Spinal cord (tissue), 10 donors: ENCODE results near the gene IL25. TPM values are rescaled to one million over a fixed set of nuclear protein-coding genes. Genes with fewer than 3 reads are reported as not detected.
"Not testable (repeated sequence)": the region's sequence is repeated elsewhere in the genome, so short reads cannot be mapped to it uniquely, and the experiment has no call there.

Experiments used
- DNase-seq, 6 donors: peaks; one replicate each; pipeline versions ENCODE4 v3.0.0 to v3.0.0-alpha.2; 2013 to 2015; ENCODE audit warnings: low spot score in 6 of 6, low read depth in 4 of 6
- H3K27ac ChIP-seq: one replicate; pipeline ENCODE4 v1.5.1; 2013; ENCODE audit warnings: low read depth, low read length, control low read depth
- H3K27me3 ChIP-seq: one replicate; pipeline ENCODE4 v1.6.1; 2013; ENCODE audit warnings: low read length; ENCODE audit not compliant: control insufficient read depth, insufficient read depth
- H3K36me3 ChIP-seq: one replicate; pipeline ENCODE4 v1.6.1; 2013; ENCODE audit warnings: low read length; ENCODE audit not compliant: control insufficient read depth, insufficient read depth
- H3K4me1 ChIP-seq: one replicate; pipeline ENCODE4 v1.6.1; 2013; ENCODE audit warnings: low read length; ENCODE audit not compliant: control insufficient read depth, insufficient read depth
- H3K4me3 ChIP-seq: one replicate; pipeline ENCODE4 v1.5.1; 2013; ENCODE audit warnings: low read depth, low read length, control low read depth
- H3K9me3 ChIP-seq: one replicate; pipeline ENCODE4 v1.6.1; 2013; ENCODE audit warnings: low read length; ENCODE audit not compliant: control insufficient read depth, insufficient read depth
- WGBS: methylation state at CpG from one replicate; pipeline ENCODE4 v1.1.5; 2013; ENCODE audit warnings: missing lambda C conversion rate; ENCODE audit not compliant: insufficient coverage; 5-methylcytosine and 5-hydroxymethylcytosine counted together
- polyA plus RNA-seq, 2 donors: library from polyadenylated mRNA; unstranded; fragments of 120-200 nt; gene quantifications; one replicate each; pipeline ENCODE4 v1.2.1, GENCODE V29; 2013; ENCODE audit not compliant: insufficient read length in 2 of 2
- total RNA-seq, 2 donors: library from RNA; depleted of rRNA in 1 of 2; stranded (reverse); fragments of 120-200 nt in 1 of 2; fragments of >200 nt in 1 of 2; gene quantifications; one replicate each; pipeline versions ENCODE4 v1.2.3 to v1.2.4, GENCODE V29; 2013 to 2014
- donor health status: healthy.

IL25 gene
- total and polyA plus RNA-seq, 4 donors = not detected

GRCh38 chr14:23414254-23414653 lies 41.6 kb downstream of the IL25 start:
- Histone ChIP-seq H3K27me3 (no peaks in the 10 kb centered on the region), H3K4me1 (peaks cover 9% of the 10 kb centered on the region), H3K9me3 (no peaks in the 10 kb centered on the region), H3K4me3 (no peak overlapping the region), H3K36me3 (peaks cover 18% of the 10 kb centered on the region), H3K27ac (no peak overlapping the region)
- 79% methylated on average over 3 of the region's 3 CpGs for WGBS
- DNase-seq = no peak

GRCh38 chr14:23414906-23415820 lies 42.6 kb downstream of the IL25 start:
- Histone ChIP-seq H3K27ac (no peak overlapping the region), H3K4me3 (no peak overlapping the region), H3K36me3 (peaks cover 23% of the 10 kb centered on the region), H3K4me1 (peaks cover 9% of the 10 kb centered on the region), H3K27me3 (no peaks in the 10 kb centered on the region), H3K9me3 (no peaks in the 10 kb centered on the region)
- WGBS = 96% methylated on average over 36 of the region's 39 CpGs
- DNase-seq = no peak

GRCh38 chr14:23415821-23416778 lies 43.5 kb downstream of the IL25 start:
- Histone ChIP-seq H3K9me3 (no peaks in the 10 kb centered on the region), H3K4me3 (no peak overlapping the region), H3K4me1 (peaks cover 9% of the 10 kb centered on the region), H3K36me3 (peaks cover 23% of the 10 kb centered on the region), H3K27me3 (no peaks in the 10 kb centered on the region), H3K27ac (no peak overlapping the region)
- DNase-seq = peak in 1 of 6 donors; percentile 70
- WGBS = 75% methylated on average over 18 of the region's 21 CpGs

- 95% methylated on average over 10 of the region's 11 CpGs for WGBS
- H3K27ac ChIP-seq = no peak overlapping the region
- H3K36me3 ChIP-seq = peaks cover 23% of the 10 kb centered on the region
Observed at GRCh38 chr14:23416801-23417200, 44.2 kb downstream of the IL25 start.

GRCh38 chr14:23417269-23417668 lies 44.7 kb downstream of the IL25 start:
- not testable (repeated sequence) for H3K9me3 ChIP-seq, H3K4me1 ChIP-seq, DNase-seq, H3K27me3 ChIP-seq, H3K27ac ChIP-seq, H3K4me3 ChIP-seq
- 95% methylated on average over 10 of the region's 12 CpGs for WGBS
- peaks cover 23% of the 10 kb centered on the region for H3K36me3 ChIP-seq

More at GRCh38 chr14:23416801-23417200, 44.2 kb downstream of the IL25 start:
- no peaks in the 10 kb centered on the region for H3K27me3 ChIP-seq
- no peaks in the 10 kb centered on the region for H3K9me3 ChIP-seq
- H3K4me1 ChIP-seq = peaks cover 9% of the 10 kb centered on the region
- no peak for DNase-seq
- no peak overlapping the region for H3K4me3 ChIP-seq

- no peak for DNase-seq
- H3K4me3 ChIP-seq = no peak overlapping the region
- peaks cover 23% of the 10 kb centered on the region for H3K36me3 ChIP-seq
- H3K4me1 ChIP-seq = peaks cover 9% of the 10 kb centered on the region
- 91% methylated on average over 16 of the region's 21 CpGs for WGBS
- no peaks in the 10 kb centered on the region for H3K27me3 ChIP-seq
- no peaks in the 10 kb centered on the region for H3K9me3 ChIP-seq
- no peak overlapping the region for H3K27ac ChIP-seq
Observed at GRCh38 chr14:23418021-23418420, 45.4 kb downstream of the IL25 start.

GRCh38 chr14:23419646-23420045 lies 47.0 kb downstream of the IL25 start:
- peaks cover 18% of the 10 kb centered on the region for H3K36me3 ChIP-seq

GRCh38 chr14:23421594-23421993 lies 49.0 kb downstream of the IL25 start:
- Histone ChIP-seq H3K27me3 (no peaks in the 10 kb centered on the region), H3K4me3 (no peak overlapping the region), H3K36me3 (peaks cover 13% of the 10 kb centered on the region), H3K4me1 (peaks cover 3% of the 10 kb centered on the region), H3K27ac (no peak overlapping the region), H3K9me3 (no peaks in the 10 kb centered on the region)
- DNase-seq = no peak

More at GRCh38 chr14:23419646-23420045, 47.0 kb downstream of the IL25 start:
- 75% methylated on average over 1 of the region's 17 CpGs for WGBS
- not testable (repeated sequence) for H3K27ac ChIP-seq, H3K9me3 ChIP-seq, DNase-seq, H3K4me1 ChIP-seq, H3K27me3 ChIP-seq, H3K4me3 ChIP-seq

- no peak for DNase-seq
- WGBS = 87% methylated on average over 6 of the region's 6 CpGs
- no peak overlapping the region for H3K4me3 ChIP-seq
- no peak overlapping the region for H3K27ac ChIP-seq
- no peaks in the 10 kb centered on the region for H3K9me3 ChIP-seq
- no peaks in the 10 kb centered on the region for H3K4me1 ChIP-seq
- peaks cover 6% of the 10 kb centered on the region for H3K36me3 ChIP-seq
- H3K27me3 ChIP-seq = no peaks in the 10 kb centered on the region
Observed at GRCh38 chr14:23423657-23424056, 51.0 kb downstream of the IL25 start.
